GM19455 (cell line): ENCODE measurements around the gene MYF5.

ENCODE experiments used
- ATAC-seq: cut with Tn5 transposase; IDR thresholded peaks from one replicate; pipeline ENCODE4 v1.9.1; 2021; ENCODE audit not compliant: unreplicated experiment

Gene MYF5

GRCh38 chr12:80707126-80707829, 9.4 kb upstream of the MYF5 start, which contains the start of gene MYF6:
Gene MYF6, plus strand, starts transcription at chr12:80707634. Its CDS starts 86 bp downstream, at chr12:80707720.
- ATAC-seq = no peak

GRCh38 chr12:80707830-80708258, 8.9 kb upstream of the MYF5 start:
- ATAC-seq = no peak

- no peak for ATAC-seq
Measured at GRCh38 chr12:80708259-80708974, 8.3 kb upstream of the MYF5 start.

GRCh38 chr12:80708975-80709328, 7.8 kb upstream of the MYF5 start:
- ATAC-seq = no peak

GRCh38 chr12:80709811-80710726, 6.6 kb upstream of the MYF5 start:
- peak; percentile 65 for ATAC-seq

GRCh38 chr12:80710727-80711449, 5.8 kb upstream of the MYF5 start:
- ATAC-seq = peak; percentile 27

- ATAC-seq = no peak
Measured at GRCh38 chr12:80711866-80712265, 4.8 kb upstream of the MYF5 start.

GRCh38 chr12:80712866-80713265, 3.8 kb upstream of the MYF5 start:
- ATAC-seq = no peak

GRCh38 chr12:80713419-80713818, 3.3 kb upstream of the MYF5 start:
- ATAC-seq = no peak

GRCh38 chr12:80714055-80714454, 2.7 kb upstream of the MYF5 start:
- no peak for ATAC-seq

- ATAC-seq = no peak
Measured at GRCh38 chr12:80714846-80715245, 1.9 kb upstream of the MYF5 start.

- ATAC-seq = no peak
Measured at GRCh38 chr12:80715713-80716249, 931 bp upstream of the MYF5 start.

GRCh38 chr12:80717856-80718255, 1.1 kb downstream of the MYF5 start:
- ATAC-seq = no peak

- ATAC-seq = no peak
Measured at GRCh38 chr12:80720516-80720915, 3.8 kb downstream of the MYF5 start.

GRCh38 chr12:80721326-80721725, 4.6 kb downstream of the MYF5 start:
- no peak for ATAC-seq

GRCh38 chr12:80745851-80746505, 29.3 kb downstream of the MYF5 start:
- ATAC-seq = no peak

GRCh38 chr12:80747800-80748199, 31.1 kb downstream of the MYF5 start:
- no peak for ATAC-seq

- ATAC-seq = no peak
Measured at GRCh38 chr12:80749456-80749855, 32.7 kb downstream of the MYF5 start.

- ATAC-seq = no peak
Measured at GRCh38 chr12:80752464-80752863, 35.8 kb downstream of the MYF5 start.

- ATAC-seq = no peak
Measured at GRCh38 chr12:80754274-80754673, 37.6 kb downstream of the MYF5 start.
